GM12878 (cell line): ENCODE results near the gene PDZRN3.

Experiments used
- BRCA1 ChIP-seq: IDR thresholded peaks from 2 replicates; pipeline ENCODE4 v1.6.1; 2011; ENCODE audit warnings: low read depth, low read length, improper control_type of control experiment
- CEBPB ChIP-seq, 2 experiments: fragments of 150-350 bp in 1 of 2; IDR thresholded peaks; 2 replicates each; pipeline ENCODE4 v1.6.1; 2012 to 2014; ENCODE audit warnings: low read depth in 2 of 2, low read length in 2 of 2, borderline replicate concordance in 1 of 2, inconsistent platforms in 1 of 2
- CTCF ChIP-seq, 3 experiments: IDR thresholded peaks in 2 of 3; conservative IDR thresholded peaks in 1 of 3; 2 replicates each; pipeline ENCODE4 v1.5.1; 2011; ENCODE audit warnings: low read depth in 3 of 3, low read length in 3 of 3, mild to moderate bottlenecking in 3 of 3, control low read depth in 2 of 3, moderate library complexity in 2 of 3, inconsistent platforms in 1 of 3, mixed read lengths in 1 of 3; ENCODE audit not compliant: control insufficient read depth in 2 of 3, insufficient read depth in 1 of 3; ENCODE audit errors: extremely low read depth in 1 of 3
- ETV6 ChIP-seq, 2 experiments: fragments of 450-650 bp in 1 of 2; IDR thresholded peaks in 1 of 2; conservative IDR thresholded peaks in 1 of 2; 2 replicates each; pipeline ENCODE4 v1.6.1; 2014; ENCODE audit warnings: antibody characterized with exemption in 1 of 2, borderline replicate concordance in 1 of 2, low read depth in 1 of 2, mild to moderate bottlenecking in 1 of 2, moderate library complexity in 1 of 2
- HDAC6 ChIP-seq: fragments of 200-600 bp; sonication (generic); IDR thresholded peaks from one replicate; pipeline ENCODE4 v1.8.0; 2017; ENCODE audit warnings: antibody characterized with exemption; ENCODE audit not compliant: unreplicated experiment
- MAX ChIP-seq: IDR thresholded peaks from 2 replicates; pipeline ENCODE4 v1.6.1; 2012; ENCODE audit warnings: low read depth, low read length, improper control_type of control experiment
- NR2C2 ChIP-seq: IDR thresholded peaks from 2 replicates; pipeline ENCODE4 v1.6.1; 2011; ENCODE audit warnings: borderline replicate concordance, low read depth; ENCODE audit not compliant: control insufficient read depth, insufficient read length
- POLR2AphosphoS5 ChIP-seq: IDR thresholded peaks from 2 replicates; pipeline ENCODE4 v1.6.1; 2011; ENCODE audit warnings: mild to moderate bottlenecking, low read length, inconsistent platforms
- RAD21 ChIP-seq: IDR thresholded peaks from 2 replicates; pipeline ENCODE4 v1.6.1; 2011; ENCODE audit warnings: mild to moderate bottlenecking, low read depth, low read length, moderate library complexity; ENCODE audit not compliant: insufficient read depth
- REST ChIP-seq: IDR thresholded peaks from 2 replicates; pipeline ENCODE4 v1.6.1; 2012; ENCODE audit warnings: mild to moderate bottlenecking, low read depth, low read length
- SMAD5 ChIP-seq: IDR thresholded peaks from 2 replicates; pipeline ENCODE4 v1.6.1; 2016; ENCODE audit warnings: antibody characterized with exemption, low read depth
- SPI1 ChIP-seq: IDR thresholded peaks from 2 replicates; pipeline ENCODE4 v1.6.1; 2011; ENCODE audit warnings: low read depth, mild to moderate bottlenecking, low read length, moderate library complexity, borderline replicate concordance; ENCODE audit not compliant: insufficient read depth
- SRF ChIP-seq, 2 experiments: IDR thresholded peaks; 2 replicates each; pipeline ENCODE4 v1.6.1; 2011; ENCODE audit warnings: low read depth in 2 of 2, low read length in 2 of 2, mild to moderate bottlenecking in 1 of 2, moderate library complexity in 1 of 2
- ZNF384 ChIP-seq: IDR thresholded peaks from 2 replicates; pipeline ENCODE4 v1.6.1; 2012; ENCODE audit warnings: low read depth, mild to moderate bottlenecking, low read length, improper control_type of control experiment, borderline replicate concordance

- TF ChIP-seq BRCA1 (no peak), SPI1 (no peak), REST (no peak), SRF (IDR thresholded peaks at IDR 0.05; ENCODE audit: low read depth in 2 of 2, low read length in 2 of 2) (no peak), ETV6 (conservative IDR thresholded peaks at IDR 0.05 in 1 of 2, IDR thresholded peaks at IDR 0.05 in 1 of 2; ENCODE audit: borderline replicate concordance in 1 of 2, low read depth in 1 of 2) (no peak), POLR2AphosphoS5 (no peak), HDAC6 (no peak), RAD21 (no peak), SMAD5 (no peak), CTCF (IDR thresholded peaks at IDR 0.05 in 2 of 3, conservative IDR thresholded peaks at IDR 0.05 in 1 of 3; ENCODE audit: control insufficient read depth in 2 of 3, extremely low read depth in 1 of 3, insufficient read depth in 1 of 3, low read depth in 3 of 3, low read length in 3 of 3) (no peak), ZNF384 (no peak), CEBPB (IDR thresholded peaks at IDR 0.05; ENCODE audit: borderline replicate concordance in 1 of 2, low read depth in 2 of 2, low read length in 2 of 2) (no peak), MAX (no peak), NR2C2 (no peak)
These were observed 193.4 kb downstream of the PDZRN3 start for GRCh38 chr3:73431183-73431900.
